Keratinocyte (primary cell): ENCODE measurements around the gene TOX3.

Experiments
- EZH2 ChIP-seq: IDR thresholded peaks from one replicate; pipeline ENCODE4 v1.6.1; 2012; ENCODE audit warnings: inconsistent platforms, mild to moderate bottlenecking, low read length, moderate library complexity
- TF ChIP-seq, protein P1 (sequence below), 3 experiments: IDR thresholded peaks in 1 of 3; conservative IDR thresholded peaks in 1 of 3; optimal IDR thresholded peaks in 1 of 3; 2 replicates in 2 of 3; 3 replicates in 1 of 3; pipeline versions ENCODE3 to v1.5.1; 2011; ENCODE audit warnings: low read length in 3 of 3, mild to moderate bottlenecking in 3 of 3, moderate library complexity in 2 of 3, control low read depth in 1 of 3, inconsistent platforms in 1 of 3; ENCODE audit not compliant: insufficient read depth in 2 of 3; ENCODE audit errors: extremely low read depth in 1 of 3

GRCh38 chr16:52416888-52417287 is 130.1 kb downstream of the TOX3 start:
- no peak for TF ChIP-seq EZH2
- TF ChIP-seq, protein P1, sequence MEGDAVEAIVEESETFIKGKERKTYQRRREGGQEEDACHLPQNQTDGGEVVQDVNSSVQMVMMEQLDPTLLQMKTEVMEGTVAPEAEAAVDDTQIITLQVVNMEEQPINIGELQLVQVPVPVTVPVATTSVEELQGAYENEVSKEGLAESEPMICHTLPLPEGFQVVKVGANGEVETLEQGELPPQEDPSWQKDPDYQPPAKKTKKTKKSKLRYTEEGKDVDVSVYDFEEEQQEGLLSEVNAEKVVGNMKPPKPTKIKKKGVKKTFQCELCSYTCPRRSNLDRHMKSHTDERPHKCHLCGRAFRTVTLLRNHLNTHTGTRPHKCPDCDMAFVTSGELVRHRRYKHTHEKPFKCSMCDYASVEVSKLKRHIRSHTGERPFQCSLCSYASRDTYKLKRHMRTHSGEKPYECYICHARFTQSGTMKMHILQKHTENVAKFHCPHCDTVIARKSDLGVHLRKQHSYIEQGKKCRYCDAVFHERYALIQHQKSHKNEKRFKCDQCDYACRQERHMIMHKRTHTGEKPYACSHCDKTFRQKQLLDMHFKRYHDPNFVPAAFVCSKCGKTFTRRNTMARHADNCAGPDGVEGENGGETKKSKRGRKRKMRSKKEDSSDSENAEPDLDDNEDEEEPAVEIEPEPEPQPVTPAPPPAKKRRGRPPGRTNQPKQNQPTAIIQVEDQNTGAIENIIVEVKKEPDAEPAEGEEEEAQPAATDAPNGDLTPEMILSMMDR (optimal IDR thresholded peaks at IDR 0.05 in 1 of 3, IDR thresholded peaks at IDR 0.05 in 1 of 3, conservative IDR thresholded peaks at IDR 0.05 in 1 of 3; ENCODE audit: extremely low read depth in 1 of 3, insufficient read depth in 2 of 3, low read length in 3 of 3): no peak
